ENCODE results near the gene CRIP2.

The CRIP2 gene, protein sequence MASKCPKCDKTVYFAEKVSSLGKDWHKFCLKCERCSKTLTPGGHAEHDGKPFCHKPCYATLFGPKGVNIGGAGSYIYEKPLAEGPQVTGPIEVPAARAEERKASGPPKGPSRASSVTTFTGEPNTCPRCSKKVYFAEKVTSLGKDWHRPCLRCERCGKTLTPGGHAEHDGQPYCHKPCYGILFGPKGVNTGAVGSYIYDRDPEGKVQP

DNA sequence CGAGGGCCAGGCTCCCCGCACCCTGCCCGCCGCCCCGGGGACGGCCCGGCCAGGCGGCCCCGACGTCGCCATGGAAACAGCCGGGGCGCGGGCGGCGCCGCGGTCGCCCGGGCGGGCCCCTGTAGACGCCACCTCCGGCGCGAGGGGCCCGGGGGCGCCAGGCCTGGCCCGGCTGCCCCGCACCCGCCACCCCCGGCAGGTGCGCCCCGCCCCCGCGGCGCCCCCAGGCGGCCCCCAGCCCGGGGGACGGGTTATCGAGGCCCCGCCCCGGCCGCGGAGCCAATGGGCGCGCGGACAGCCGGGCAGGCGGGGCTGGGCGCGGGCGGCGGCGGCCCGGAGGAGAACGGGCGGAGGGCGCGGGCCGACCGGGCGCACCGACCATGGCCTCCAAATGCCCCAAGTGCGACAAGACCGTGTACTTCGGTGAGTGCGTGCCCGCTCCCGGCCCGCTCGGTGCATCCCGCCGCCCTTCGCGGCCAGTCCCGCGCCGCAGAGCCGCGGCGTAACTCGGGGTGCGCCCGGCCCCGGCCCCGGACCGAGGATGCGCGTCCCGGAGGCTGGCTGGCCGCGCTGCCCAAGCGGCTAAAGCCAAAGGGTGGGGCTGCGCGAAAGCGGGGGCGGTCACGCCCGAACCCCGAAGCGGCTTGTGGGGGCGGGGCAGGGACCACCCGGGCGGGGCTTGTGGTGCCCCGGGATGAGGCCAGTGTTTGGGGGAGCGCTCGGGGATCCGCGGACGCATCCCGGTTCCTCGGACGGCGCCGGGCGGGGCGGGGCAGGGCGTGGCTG lies at the start of gene CRIP2:
Gene CRIP2 (plus strand): TSS at position 339 of the 786 bp plus-strand sequence. CDS start 42 bp downstream, at position 381.
- DNase-seq: no peak

DNA sequence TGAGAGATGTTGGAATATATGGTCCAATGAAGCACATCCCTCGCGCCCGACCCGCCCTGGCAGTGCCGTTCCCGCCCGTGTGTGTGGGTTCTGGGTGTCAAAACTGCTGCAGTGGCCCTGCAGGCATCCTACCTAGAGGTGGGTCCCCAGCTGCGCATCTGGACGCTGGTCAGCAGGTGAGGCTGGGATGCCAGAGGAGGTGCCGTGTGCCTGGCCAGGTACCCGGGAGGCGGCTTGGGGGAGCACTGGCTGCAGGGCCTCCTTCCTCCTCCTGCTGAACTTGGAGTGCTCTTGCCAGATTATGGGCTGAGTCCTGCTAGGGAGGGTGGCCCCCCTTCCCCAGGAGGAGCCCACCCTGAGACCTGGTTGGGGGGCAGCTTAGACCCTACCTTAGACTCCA lies 49.8 kb upstream of the CRIP2 start:
- no peak for DNase-seq

DNA sequence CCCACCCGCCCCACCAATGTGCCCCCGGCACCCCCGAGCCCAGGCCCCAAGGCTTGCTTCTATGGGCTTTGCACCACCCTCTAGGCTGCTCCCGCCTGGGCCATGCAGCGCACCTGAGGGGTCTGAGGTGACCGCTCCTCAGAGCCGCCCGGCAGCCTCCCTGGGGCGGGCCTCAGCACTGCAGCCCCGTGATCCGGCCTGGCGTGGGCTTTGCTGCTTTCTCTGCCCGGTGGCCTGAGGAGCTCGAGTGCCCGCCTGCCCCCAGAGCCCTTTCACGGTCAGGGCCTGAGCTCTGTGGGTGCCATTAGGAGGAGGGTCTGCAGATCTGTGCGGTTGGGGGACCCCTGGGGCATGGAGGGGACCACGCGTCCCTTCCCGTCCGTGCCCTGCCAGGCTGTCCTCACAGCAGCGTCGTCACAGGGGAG lies 48.8 kb upstream of the CRIP2 start:
- no peak for DNase-seq

DNA sequence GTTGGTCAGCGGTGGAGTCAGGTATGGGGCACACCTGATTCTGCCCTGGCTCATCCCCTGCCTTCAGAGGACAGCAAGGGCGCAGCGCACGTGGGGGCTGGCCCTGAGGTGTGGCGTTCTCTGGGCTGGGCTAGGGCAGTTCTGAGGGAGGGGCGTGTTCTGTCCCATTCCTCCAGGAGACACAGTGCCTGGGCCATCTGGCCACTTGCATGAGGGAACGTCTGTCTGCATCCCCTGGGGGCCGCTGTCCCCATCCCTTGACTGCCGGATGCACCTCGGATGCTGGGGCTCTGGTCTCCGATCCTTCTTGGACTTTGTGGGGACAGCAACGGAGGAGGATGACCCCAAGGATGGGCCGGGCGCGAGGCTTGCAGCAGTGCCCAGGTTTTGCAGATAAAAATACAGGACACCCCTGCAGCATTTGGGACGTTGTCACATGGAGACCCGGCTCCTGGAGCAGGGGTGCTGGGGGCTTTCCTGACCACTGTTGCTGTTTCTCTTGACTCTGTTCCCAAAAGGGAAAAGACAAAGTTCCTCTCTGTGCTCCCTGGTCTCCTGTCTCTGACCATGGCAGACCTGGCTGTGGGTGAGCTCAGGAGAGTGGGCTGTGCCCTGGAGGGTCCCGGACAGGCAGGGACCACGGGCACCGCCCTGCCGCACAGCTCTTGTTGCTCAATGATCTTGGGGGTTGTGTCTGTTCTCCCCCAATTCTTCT lies 48.0 kb upstream of the CRIP2 start:
- no peak for DNase-seq

DNA sequence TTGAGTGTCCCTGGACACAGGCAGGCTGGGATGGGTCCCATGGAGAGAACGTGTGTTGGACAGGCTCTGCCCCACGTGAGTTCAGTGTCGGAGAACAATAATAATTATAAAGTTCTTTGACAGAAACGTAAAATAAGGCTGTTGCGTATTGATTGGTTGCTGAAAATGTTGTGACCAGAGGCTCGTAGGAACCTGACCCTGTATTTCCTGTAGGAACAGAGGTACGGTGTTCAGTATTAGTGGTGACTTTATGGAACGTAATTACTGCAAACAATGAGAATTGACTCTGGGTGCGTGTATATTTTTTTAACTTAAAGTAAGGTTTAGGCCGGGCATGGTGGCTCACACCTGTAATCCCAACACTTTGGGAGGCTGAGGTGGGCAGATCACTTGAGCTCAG lies 47.2 kb upstream of the CRIP2 start:
- no peak for DNase-seq

DNA sequence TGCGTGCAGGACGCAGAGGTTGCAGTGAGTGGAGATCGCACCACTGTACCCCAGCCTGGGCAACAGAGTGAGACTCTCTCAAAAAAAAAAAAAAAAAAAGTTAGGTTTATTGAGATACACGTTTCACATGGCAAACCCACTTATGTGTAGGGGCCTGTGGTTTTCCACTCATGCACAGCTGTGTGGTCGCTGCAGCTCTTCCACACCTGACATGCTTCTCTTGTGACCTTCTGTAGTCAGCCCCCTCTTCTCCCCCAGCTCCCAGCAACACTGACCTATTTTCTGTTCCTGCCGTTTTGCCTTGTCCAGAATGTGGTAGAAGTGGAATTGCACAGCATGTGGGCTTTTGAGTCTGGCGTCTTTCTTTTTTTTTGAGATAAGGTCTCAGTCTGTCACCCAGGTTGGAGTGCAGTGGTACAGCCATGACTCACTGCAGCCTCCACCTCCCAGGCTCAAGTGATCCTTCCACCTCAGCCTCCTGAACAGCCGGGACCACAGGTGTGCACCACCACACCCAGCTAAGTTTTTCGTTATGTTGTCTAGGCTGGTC lies 46.6 kb upstream of the CRIP2 start:
- no peak for DNase-seq

DNA sequence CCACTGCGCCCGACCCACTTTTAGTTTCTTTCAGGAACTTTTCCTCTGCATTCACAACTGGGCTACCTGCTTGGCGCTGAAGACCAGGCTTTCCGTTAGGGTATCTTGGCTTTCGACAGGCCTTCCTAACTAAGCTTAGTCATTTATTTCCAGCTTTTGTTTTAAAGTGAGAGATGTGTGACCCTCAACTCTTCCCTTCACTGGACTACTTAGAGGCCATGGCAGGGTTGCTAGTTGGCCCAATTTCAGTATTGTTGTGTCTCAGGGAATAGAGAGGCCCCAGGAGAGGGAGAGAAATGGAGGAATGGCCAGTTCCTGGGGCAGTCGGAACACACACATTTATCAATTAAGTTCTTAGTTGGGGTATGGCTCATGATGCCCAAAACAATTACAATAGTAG lies 44.6 kb upstream of the CRIP2 start:
- no peak for DNase-seq

DNA sequence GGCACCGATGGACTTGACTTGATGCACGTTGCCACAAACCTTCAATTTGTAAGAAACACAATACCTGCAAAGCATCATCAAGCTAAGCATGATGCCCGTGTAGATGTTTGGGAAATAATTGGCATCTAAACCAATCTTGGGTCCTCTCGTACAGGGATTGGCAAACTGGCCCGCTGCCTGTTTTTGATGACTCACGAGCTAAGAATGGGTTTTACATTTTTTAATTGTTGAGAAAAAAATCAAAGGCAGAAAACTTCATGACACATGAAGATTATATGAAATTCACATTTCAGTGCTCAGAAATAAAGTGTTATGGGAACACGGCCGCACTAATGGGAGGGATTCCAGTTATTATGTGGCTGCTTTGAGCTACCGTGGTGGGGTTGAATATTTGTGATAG lies 44.1 kb upstream of the CRIP2 start:
- no peak for DNase-seq

DNA sequence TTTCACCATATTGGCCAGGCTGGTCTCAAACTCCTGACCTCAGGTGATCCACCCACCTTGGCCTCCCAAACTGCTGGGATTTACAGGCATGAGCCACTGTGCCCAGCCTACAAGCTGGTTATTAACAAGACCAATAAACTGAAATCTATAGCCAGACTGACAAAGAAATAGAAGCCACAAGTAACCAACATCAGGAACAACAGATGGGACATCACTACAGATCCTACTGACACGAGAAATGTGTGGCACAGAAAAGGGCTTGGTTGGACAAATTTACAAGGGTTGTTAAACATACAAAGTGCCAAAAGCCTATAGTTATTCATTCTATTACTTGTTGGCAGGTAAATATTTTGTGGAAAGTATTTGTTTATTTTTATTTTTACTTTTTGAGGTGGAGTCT lies 43.4 kb upstream of the CRIP2 start:
- DNase-seq: no peak

DNA sequence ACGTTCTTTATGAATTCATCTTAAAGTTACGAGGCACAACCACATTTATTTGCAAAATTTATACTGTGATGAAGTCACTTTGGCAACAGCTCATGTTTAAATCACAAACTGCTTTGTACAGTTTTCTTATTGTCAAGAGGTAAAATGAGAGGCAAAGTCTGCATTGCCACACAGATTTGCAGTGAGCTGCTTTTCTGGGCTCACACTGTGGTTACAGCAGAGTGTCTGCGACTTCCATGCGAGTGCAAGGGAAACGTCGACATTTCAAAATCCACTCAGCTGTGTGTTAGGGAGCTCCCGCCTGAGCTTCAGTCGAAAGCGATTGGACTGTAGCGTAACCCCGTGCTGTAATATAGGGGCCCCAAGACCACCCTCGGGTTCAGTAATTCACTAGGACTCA lies 42.0 kb upstream of the CRIP2 start:
- no peak for DNase-seq

DNA sequence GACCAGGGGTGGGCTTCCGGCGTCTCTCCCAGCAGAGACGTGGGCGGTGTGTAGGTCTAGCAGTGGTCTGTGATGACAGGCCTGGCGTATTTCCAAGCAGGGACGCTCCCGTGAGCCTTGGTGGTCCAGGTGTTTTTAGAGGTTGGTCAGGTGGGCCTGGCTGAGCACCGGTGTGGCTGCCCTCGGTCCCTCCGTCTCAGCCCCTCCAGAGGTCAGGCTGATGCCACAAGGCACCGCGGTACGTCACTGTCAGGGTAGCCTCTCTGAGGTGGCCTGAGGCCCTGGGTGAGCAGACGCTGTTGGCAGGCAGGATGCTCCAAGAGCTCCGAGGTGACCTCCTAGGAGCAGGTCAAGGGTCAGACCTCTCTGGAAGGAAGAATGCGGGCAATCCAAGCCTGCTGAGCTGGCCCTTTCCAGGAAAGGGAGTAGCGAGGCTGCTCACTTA lies 41.4 kb upstream of the CRIP2 start:
- DNase-seq: no peak

DNA sequence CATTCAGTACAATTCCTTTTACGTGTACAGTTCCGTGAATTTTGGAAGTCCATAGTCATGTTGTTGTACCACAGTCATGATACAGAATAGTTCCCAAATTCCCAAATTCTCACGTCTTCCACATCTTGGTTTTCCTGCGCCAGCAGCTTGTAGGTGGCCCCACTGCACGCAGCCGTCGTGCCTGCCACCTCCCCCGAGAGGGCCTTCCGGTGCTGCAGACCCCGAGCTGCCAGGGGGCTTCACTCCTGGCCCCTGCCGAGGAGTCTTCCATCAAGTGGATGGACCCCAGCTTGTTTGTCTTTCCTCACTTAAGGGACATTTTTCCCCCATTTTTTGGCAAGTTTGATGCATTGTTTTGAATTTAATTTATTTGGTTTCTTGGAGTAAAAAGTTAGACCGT lies 38.2 kb upstream of the CRIP2 start:
- no peak for DNase-seq

DNA sequence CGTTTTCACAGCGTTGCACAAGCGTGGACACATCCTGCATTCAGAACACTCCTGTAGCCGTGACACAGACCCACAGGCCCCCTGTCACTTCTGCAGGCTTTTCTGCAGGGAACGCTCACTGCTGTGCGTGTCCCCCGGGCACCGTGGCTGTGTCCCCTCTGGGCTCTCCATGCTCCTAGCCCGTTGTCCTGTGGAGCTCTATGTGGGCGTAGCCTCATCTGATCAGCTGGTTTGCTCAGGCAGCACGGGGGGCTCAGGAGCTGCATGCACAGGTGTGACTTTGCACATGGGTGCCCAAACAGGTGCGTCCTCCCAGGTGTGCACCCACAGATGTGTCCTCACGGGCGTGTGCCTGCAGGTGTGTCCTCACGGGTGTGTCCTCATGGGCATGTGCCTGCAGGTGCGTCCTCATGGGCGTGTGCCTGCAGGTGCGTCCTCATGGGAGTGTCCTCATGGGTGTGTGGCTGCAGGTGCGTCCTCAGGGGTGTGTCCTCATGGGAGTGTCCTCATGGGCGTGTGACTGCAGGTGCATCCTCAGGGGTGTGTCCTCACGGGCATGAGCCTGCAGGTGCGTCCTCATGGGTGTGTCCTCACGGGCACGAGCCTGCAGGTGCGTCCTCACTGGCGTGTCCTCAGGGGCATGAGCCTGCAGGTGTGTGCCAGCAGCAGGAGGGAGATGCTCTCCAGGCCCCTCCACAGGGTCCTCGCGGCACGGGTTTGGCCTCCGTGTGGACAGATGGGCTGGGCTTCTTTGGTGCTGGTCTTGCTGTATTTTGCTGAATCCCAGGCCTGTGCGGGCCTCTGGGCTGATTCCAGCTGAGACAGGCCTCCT lies 37.5 kb upstream of the CRIP2 start:
- no peak for DNase-seq

DNA sequence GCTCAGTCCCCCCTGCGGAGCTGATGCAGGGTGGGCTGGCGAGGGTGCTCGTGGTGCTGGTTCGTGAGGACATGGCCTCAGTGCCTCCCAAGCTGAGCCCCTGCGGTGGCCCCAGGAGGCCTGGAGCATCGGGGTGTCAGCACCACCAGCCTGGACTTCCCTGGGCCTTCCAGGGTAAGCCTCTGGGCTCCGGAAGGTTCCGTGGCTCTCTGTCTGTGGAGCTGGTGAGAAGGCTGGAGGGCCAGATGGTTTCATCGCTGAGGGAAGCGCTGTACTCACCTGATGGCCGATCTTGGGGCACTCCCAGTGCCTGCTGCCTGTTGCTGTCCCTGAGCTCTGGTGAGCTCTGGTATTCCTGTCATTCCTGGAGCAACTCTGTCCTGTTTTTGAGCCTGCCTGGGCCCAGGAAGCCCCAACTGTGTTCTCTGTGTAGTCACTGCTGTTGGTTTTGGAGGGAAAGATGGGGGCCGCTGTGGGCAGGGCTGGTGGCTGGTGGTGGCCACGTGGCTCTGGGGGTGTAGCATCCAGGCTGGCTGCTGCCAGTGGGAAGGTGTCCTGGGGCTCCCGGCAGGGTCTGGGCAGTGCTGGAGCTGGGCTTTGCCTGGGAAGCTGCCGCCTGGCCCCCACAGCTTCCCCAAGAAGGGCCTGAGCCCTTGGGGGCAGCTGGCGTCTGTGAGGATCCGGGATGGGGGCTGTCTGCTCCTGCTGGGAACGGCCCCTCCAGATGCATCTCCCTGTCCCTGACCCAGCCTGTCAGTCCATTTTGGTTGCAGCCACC lies 36.7 kb upstream of the CRIP2 start:
- DNase-seq: no peak

DNA sequence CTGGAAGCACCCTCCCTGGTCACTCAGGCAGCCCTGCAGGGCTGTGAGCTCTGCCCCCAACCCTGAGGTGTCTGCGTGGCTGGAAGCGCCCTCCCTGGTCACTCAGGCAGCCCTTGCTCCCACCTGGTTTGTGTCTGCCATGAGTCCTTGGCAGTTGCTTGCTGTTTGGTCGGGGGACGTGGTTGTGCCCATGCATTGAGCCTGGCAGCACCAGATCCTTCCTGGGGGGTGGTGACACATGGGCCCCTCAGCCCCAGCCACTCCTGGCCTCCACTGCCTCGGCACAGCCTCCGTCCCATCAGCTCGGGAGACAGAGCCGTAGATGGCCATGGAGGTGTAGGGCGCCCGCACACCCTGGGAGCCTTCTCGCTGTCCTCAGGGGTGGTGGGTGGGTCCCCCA lies 35.4 kb upstream of the CRIP2 start:
- DNase-seq: no peak

DNA sequence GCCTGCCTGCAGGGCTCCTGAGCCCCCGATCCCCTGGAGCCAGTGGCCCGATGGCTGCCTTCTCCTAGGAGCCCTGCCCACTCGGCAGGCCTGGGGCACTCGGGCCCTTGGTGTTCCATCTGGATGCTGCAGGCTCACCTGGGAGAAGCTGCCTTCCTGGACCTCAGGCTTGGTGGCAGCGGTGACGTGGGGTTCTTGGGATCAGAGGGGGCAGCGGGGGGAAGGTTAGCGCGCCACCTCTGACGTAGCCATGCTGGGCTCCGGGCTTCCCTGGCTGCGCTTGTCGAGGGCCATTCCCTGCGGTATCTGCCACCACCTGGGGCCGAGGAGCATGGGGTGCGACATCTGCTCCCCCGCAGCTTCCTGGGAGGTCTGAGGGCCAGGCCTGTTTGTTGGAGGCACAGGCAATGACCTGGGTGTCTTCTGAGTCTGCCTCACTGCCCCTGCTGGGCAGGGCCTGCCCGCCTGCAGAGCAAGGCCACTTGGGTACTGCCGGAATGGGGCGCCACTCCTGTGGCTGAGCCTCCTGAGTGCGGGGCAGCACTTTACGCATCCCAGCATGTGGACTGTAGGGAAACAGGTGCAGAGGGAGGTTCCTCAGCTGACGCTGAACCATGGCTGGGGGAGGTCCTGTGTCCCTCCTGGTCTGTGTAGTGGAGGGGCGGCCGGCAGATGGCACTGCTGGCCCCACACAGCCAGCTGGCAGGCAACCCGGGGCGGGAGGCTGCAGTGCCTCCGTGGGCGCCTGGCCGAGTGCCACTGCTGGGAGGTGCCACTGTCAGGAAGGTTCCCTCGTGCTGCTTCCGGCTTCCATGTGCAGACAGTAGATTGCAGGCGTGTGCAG lies 34.7 kb upstream of the CRIP2 start:
- DNase-seq: no peak

DNA sequence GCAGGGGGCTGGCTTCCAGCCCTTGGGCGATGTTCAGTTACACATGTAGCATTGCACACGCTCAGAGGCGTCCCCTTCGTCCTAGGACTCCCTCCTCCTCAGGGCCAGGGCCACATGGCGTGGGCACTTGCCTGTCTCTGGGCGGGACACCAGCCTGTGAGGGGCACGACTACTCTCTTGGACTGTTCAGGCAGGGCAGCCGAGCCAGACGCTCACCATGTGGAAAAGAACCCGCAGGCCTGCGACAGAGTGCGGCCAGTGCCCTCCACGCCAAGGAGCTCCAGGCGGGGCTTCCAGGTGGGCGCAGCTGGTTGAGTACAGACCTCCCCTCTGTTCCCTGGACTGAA lies 34.1 kb upstream of the CRIP2 start:
- DNase-seq: no peak

DNA sequence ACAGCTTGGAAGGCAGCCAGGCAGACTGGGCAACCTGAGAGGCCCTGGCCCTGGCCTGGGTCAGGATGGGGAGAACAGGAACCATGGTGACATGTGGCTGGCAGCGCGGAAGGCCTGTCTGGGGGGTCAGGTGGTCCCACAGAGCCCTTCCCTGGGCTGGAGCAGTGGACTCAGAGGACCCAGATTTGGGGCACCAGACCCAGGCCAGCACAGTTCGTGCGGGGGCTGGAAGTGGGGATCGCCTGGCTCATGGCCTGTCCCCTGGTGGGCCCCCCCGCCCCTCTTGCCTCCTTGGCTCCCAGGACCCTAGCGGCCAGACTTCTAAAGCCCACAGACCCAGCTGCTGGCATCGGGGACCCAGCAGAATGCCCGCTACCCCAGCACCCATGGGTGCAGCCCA lies 33.6 kb upstream of the CRIP2 start:
- no peak for DNase-seq

DNA sequence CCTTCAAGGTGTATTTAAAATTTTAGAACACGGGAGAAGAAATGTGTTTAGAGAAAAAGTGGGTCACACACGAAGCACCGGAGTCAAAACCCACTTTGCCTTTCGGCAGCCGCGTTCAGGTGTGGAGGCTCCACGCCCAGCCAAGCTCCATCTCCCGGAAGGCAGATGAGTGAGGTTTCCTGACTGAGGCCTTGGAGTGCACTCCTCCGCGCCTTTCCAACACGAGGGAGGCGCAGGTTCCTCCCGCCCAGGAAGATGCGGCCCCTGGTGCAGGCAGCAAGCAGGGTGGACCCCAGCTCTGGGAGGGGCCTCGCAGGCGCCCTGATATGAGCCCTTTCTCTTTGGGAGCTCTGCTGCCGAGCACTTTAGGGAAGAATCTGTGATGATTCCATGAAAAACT lies 32.5 kb upstream of the CRIP2 start:
- no peak for DNase-seq

DNA sequence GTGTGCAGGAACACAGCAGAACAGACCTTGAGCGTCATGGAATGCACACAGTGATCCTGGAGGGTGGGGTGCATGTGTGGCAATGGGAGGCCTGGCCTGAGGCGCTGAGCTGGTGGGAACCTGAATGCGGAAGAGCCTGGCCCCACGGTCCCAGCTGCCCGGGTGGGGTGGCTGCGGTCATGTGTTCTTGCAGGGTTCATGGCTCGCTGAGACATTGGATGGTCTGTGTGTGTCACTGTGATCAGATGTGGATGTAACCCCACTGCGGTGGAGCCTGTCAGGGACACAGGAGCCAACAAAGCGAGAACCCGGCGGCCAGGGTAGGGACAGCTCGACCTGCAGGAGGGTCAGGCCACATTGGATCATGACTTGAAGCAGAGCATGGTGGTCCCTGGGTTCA lies 31.8 kb upstream of the CRIP2 start:
- no peak for DNase-seq

DNA sequence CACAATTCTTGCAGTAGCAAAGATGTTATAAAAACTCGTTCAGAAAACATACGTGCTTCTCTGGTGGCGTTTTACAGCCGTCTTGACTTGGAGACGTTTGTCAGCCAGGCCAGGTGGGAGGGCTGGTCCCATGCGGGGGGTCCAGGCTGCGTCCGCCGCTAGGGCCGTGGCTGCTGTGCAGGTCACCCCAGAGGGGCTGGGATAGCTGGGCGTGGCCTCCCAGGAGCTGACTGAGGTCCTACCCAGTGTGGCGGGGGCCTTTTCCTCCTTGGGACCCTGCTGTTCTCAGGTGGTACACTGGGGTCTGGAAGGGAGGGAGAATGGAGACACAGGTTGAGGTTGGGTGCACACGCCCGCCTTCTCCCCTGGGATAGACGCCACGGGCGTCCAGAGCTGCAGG lies 29.8 kb upstream of the CRIP2 start:
- DNase-seq: no peak

Data from NK-92 treated with Interleukin-12 subunit alpha and Interleukin-12 subunit beta, amount 100 ng/mL, for 24 hours (cell line).